HEK293T (cell line): Measurements from ENCODE around the gene CHRD.

Experiments
- ARNT ChIP-seq: fragments of 450-650 bp; IDR thresholded peaks from 2 replicates; pipeline ENCODE4 v1.6.1; 2017; ENCODE audit warnings: mild to moderate bottlenecking
- BHLHE40 ChIP-seq: fragments of 450-650 bp; IDR thresholded peaks from 2 replicates; pipeline ENCODE4 v1.6.1; 2016; ENCODE audit warnings: mild to moderate bottlenecking, moderate library complexity, borderline replicate concordance
- CTBP1 ChIP-seq: fragments of 450-650 bp; IDR thresholded peaks from 2 replicates; pipeline ENCODE4 v1.6.1; 2016; ENCODE audit warnings: borderline replicate concordance
- FOXA1 ChIP-seq: fragments of 450-650 bp; IDR thresholded peaks from 2 replicates; pipeline ENCODE4 v1.6.1; 2016; ENCODE audit warnings: mild to moderate bottlenecking
- FOXK2 ChIP-seq: fragments of 450-650 bp; IDR thresholded peaks from 2 replicates; pipeline ENCODE4 v1.6.1; 2016; ENCODE audit warnings: mild to moderate bottlenecking
- FOXM1 ChIP-seq: fragments of 450-650 bp; IDR thresholded peaks from 2 replicates; pipeline ENCODE4 v1.6.1; 2017; ENCODE audit warnings: mild to moderate bottlenecking, borderline replicate concordance
- HDGF ChIP-seq: fragments of 450-650 bp; IDR thresholded peaks from 2 replicates; pipeline ENCODE4 v1.6.1; 2017; ENCODE audit warnings: antibody characterized with exemption, borderline replicate concordance
- L3MBTL2 ChIP-seq: fragments of 450-650 bp; conservative IDR thresholded peaks from 2 replicates; pipeline ENCODE4 v1.6.1; 2016; ENCODE audit warnings: mild to moderate bottlenecking
- LEF1 ChIP-seq: fragments of 450-650 bp; IDR thresholded peaks from 2 replicates; pipeline ENCODE4 v1.6.1; 2017; ENCODE audit warnings: mild to moderate bottlenecking, borderline replicate concordance
- PKNOX1 ChIP-seq: fragments of 450-650 bp; IDR thresholded peaks from 2 replicates; pipeline ENCODE4 v1.6.1; 2016
- SP1 ChIP-seq: fragments of 450-650 bp; IDR thresholded peaks from 2 replicates; pipeline ENCODE4 v1.6.1; 2017
- SUZ12 ChIP-seq: fragments of 450-650 bp; IDR thresholded peaks from 2 replicates; pipeline ENCODE4 v1.6.1; 2016; ENCODE audit warnings: mild to moderate bottlenecking

DNA sequence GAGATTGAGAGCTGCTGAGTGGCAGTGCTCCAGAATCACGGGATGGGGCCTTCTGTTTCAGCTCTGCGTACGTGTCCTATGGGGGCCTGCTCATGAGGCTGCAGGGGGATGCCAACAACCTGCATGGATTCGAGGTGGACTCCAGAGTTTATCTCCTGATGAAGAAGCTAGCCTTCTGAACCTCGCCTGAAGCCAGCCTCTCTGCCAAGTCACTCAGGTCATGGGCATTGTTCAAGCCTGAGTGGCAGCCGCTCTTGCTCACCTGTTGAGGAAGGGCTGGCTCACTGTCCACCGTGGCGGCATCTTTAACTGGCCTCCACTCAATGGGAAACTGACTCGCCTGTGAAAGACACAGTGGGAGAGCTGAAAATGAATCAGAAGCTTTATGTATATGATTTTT, 11.7 kb upstream of the CHRD start:
- TF ChIP-seq CTBP1 (no peak), SUZ12 (no peak), BHLHE40 (no peak), PKNOX1 (no peak), SP1 (no peak), ARNT (no peak), FOXM1 (no peak), LEF1 (no peak), FOXK2 (no peak), HDGF (no peak), FOXA1 (no peak), L3MBTL2 (no peak)
